GM23338 (cell line): ENCODE data around the gene CTNNA2. TPM values are rescaled to one million over a fixed set of nuclear protein-coding genes. Genes with fewer than 3 reads are reported as not detected.

ENCODE experiments used
- ATAC-seq: fragments of 200-7000 bp; cut with Tn5 transposase; 3 replicates; pipeline ENCODE4 v1.9.1; 2020
- DNase-seq: peaks from one replicate; pipeline ENCODE4 v3.0.0-alpha.2; 2015; ENCODE audit warnings: low spot score
- H2AFZ ChIP-seq: fragments of 200-600 bp; sonication (generic); 2 replicates; pipeline ENCODE4 v1.8.0; 2016; ENCODE audit warnings: antibody characterized with exemption, mild to moderate bottlenecking, moderate library complexity
- H3F3A ChIP-seq: fragments of 200-600 bp; sonication (generic); replicated peaks from 2 replicates; pipeline ENCODE4 v1.8.0; 2017; ENCODE audit warnings: antibody characterized with exemption, mixed run types, low read depth
- H3K27ac ChIP-seq: fragments of 200-600 bp; sonication (generic); 2 replicates; pipeline ENCODE4 v1.6.1; 2016; ENCODE audit warnings: low read depth
- H3K27me3 ChIP-seq: fragments of 200-600 bp; sonication (generic); 2 replicates; pipeline ENCODE4 v1.8.0; 2016; ENCODE audit warnings: mild to moderate bottlenecking, mixed run types, moderate library complexity; ENCODE audit not compliant: insufficient read depth
- H3K36me3 ChIP-seq: fragments of 200-600 bp; sonication (generic); 2 replicates; pipeline ENCODE4 v1.8.0; 2016; ENCODE audit warnings: mild to moderate bottlenecking; ENCODE audit not compliant: insufficient read depth
- H3K4me1 ChIP-seq: fragments of 200-600 bp; sonication (generic); 2 replicates; pipeline ENCODE4 v1.8.0; 2016; ENCODE audit warnings: mild to moderate bottlenecking, moderate library complexity; ENCODE audit not compliant: insufficient read depth
- H3K4me2 ChIP-seq: fragments of 200-600 bp; sonication (generic); 2 replicates; pipeline ENCODE4 v1.7.1; 2017; ENCODE audit warnings: mixed run types
- H3K4me3 ChIP-seq: fragments of 200-600 bp; sonication (generic); 2 replicates; pipeline ENCODE4 v1.6.1; 2016; ENCODE audit warnings: mixed run types
- H3K79me2 ChIP-seq: fragments of 200-600 bp; sonication (generic); replicated peaks from 2 replicates; pipeline ENCODE4 v1.8.0; 2017; ENCODE audit warnings: mild to moderate bottlenecking; ENCODE audit not compliant: insufficient read depth
- H3K9me2 ChIP-seq: fragments of 200-600 bp; sonication (generic); 2 replicates; pipeline ENCODE4 v1.8.0; 2017; ENCODE audit not compliant: insufficient read depth
- H4K20me1 ChIP-seq: fragments of 200-600 bp; sonication (generic); replicated peaks from 2 replicates; pipeline ENCODE4 v1.8.0; 2017; ENCODE audit warnings: mild to moderate bottlenecking; ENCODE audit not compliant: insufficient read depth
- H3K27ac Mint-ChIP-seq: 2 replicates; pipeline ENCODE4 v1.8.0; 2020; ENCODE audit warnings: inconsistent platforms, mild to moderate bottlenecking, moderate library complexity, mixed read lengths
- H3K27me3 Mint-ChIP-seq: 3 replicates; pipeline ENCODE4 v1.8.0; 2022; ENCODE audit warnings: low read depth, mild to moderate bottlenecking, moderate library complexity, mixed read lengths, inconsistent platforms; ENCODE audit not compliant: insufficient read depth, poor library complexity
- H3K36me3 Mint-ChIP-seq: 3 replicates; pipeline ENCODE4 v1.8.0; 2021; ENCODE audit warnings: low read depth, mild to moderate bottlenecking, inconsistent platforms, moderate library complexity, mixed read lengths
- H3K4me1 Mint-ChIP-seq: 3 replicates; pipeline ENCODE4 v1.8.0; 2020; ENCODE audit warnings: mild to moderate bottlenecking, inconsistent platforms, mixed read lengths
- H3K4me3 Mint-ChIP-seq: 3 replicates; pipeline ENCODE4 v1.8.0; 2021; ENCODE audit warnings: moderate library complexity, mild to moderate bottlenecking, inconsistent platforms, mixed read lengths
- H3K9me3 Mint-ChIP-seq: 3 replicates; pipeline ENCODE4 v1.8.0; 2020; ENCODE audit warnings: moderate library complexity, mild to moderate bottlenecking, inconsistent platforms, mixed read lengths
- CTCF ChIP-seq, 2 experiments: fragments of 200-600 bp in 1 of 2; sonication (generic) in 1 of 2; conservative IDR thresholded peaks; 2 replicates each; pipeline versions ENCODE4 v1.5.1 to v1.6.1; 2016 to 2017; ENCODE audit warnings: antibody characterized with exemption in 2 of 2, low read depth in 2 of 2, mild to moderate bottlenecking in 2 of 2, moderate library complexity in 1 of 2
- ETS1 ChIP-seq: IDR thresholded peaks from 2 replicates; pipeline ENCODE4 v1.6.1; 2016; ENCODE audit warnings: antibody characterized with exemption
- EZH2 ChIP-seq: fragments of 200-600 bp; sonication (generic); IDR thresholded peaks from one replicate; pipeline ENCODE4 v1.8.0; 2017; ENCODE audit warnings: antibody characterized with exemption, mild to moderate bottlenecking, low read depth; ENCODE audit not compliant: unreplicated experiment
- EZH2phosphoT487 ChIP-seq: fragments of 200-600 bp; sonication (generic); IDR thresholded peaks from one replicate; pipeline ENCODE4 v1.8.1; 2018; ENCODE audit warnings: antibody characterized with exemption; ENCODE audit not compliant: unreplicated experiment
- JUNB ChIP-seq: IDR thresholded peaks from one replicate; pipeline ENCODE4 v1.6.1; 2016; ENCODE audit warnings: antibody characterized with exemption; ENCODE audit not compliant: unreplicated experiment
- REST ChIP-seq: IDR thresholded peaks from one replicate; pipeline ENCODE4 v1.6.1; 2018; ENCODE audit warnings: antibody characterized with exemption; ENCODE audit not compliant: unreplicated experiment
- STAT1 ChIP-seq: IDR thresholded peaks from one replicate; pipeline ENCODE4 v1.6.1; 2016; ENCODE audit warnings: antibody characterized with exemption; ENCODE audit not compliant: unreplicated experiment
- ZNF331 ChIP-seq: fragments of 250-450 bp; sonication (Bioruptor Pico); IDR thresholded peaks from 2 replicates; pipeline ENCODE4 v1.5.0; 2020; ENCODE audit warnings: low read depth, mild to moderate bottlenecking, moderate library complexity
- ZNF462 ChIP-seq: fragments of 250-450 bp; sonication (Bioruptor Pico); IDR thresholded peaks from 2 replicates; pipeline ENCODE4 v1.5.0; 2020; ENCODE audit warnings: mild to moderate bottlenecking, moderate library complexity
- polyA plus RNA-seq: library from polyadenylated mRNA; unstranded; fragments of >200 nt; fragmentation: Nextera tagmentation; extraction: Ambion mirVana; gene quantifications from 2 replicates; pipeline ENCODE4 v1.2.1, GENCODE V29; 2016
- total RNA-seq: library from RNA; depleted of rRNA; stranded (reverse); fragments of >200 nt; shearing (Covaris generic); gene quantifications from 2 replicates; pipeline ENCODE4 v1.2.3, GENCODE V29; 2014

Gene CTNNA2
- total and polyA plus RNA-seq, 2 experiments from 2014 or later, result 6.4 to 15.6 TPM

- H4K20me1 ChIP-seq, result no peaks in the 10 kb centered on the region
- no peak overlapping the region for H3K27ac ChIP-seq
- Mint-ChIP-seq H3K9me3 (no peaks in the 10 kb centered on the region), H3K36me3 (no peaks in the 10 kb centered on the region), H3K27me3 (no peaks in the 10 kb centered on the region), H3K4me1 (peaks cover 4% of the 10 kb centered on the region; the same call in 2 of the 3 replicates), H3K27ac (no peak overlapping the region; the same call in 1 of the 2 replicates), H3K4me3 (no peak overlapping the region)
- H3F3A ChIP-seq, result no peaks in the 10 kb centered on the region
- H3K4me2 ChIP-seq, result no peak overlapping the region
- no peak overlapping the region for H2AFZ ChIP-seq
- H3K9me2 ChIP-seq, result no peaks in the 10 kb centered on the region
- H3K27me3 ChIP-seq, result no peaks in the 10 kb centered on the region
- 0 out of 2 replicates have a peak, but pooled peaks cover 6% of the 10 kb centered on the region for H3K4me1 ChIP-seq
- H3K36me3 ChIP-seq, result no peaks in the 10 kb centered on the region
- no peaks in the 10 kb centered on the region for H3K79me2 ChIP-seq
- DNase-seq (peak; percentile 40), ATAC-seq (peak; percentile 83)
- H3K4me3 ChIP-seq, result no peak overlapping the region
- TF ChIP-seq JUNB (no peak), CTCF (conservative IDR thresholded peaks at IDR 0.05; ENCODE audit: low read depth in 2 of 2) (no peak), EZH2 (no peak), REST (no peak), ZNF331 (CRISPR knock-in tag) (no peak), ETS1 (no peak), STAT1 (no peak)
Measured at GRCh38 chr2:80670763-80671162, 1157.9 kb downstream of the CTNNA2 start.

- peak; percentile 73 for ATAC-seq
- Histone ChIP-seq H3K9me2 (peaks cover 6% of the 10 kb centered on the region), H3K79me2 (no peaks in the 10 kb centered on the region), H3K36me3 (no peaks in the 10 kb centered on the region), H3K4me3 (no peak overlapping the region), H3K27ac (no peak overlapping the region), H3K4me2 (0 out of 2 replicates have a peak overlapping the region, but pooled peaks have one; percentile 9), H2AFZ (no peak overlapping the region), H4K20me1 (no peaks in the 10 kb centered on the region), H3K27me3 (no peaks in the 10 kb centered on the region), H3K4me1 (0 out of 2 replicates have a peak, but pooled peaks cover 3% of the 10 kb centered on the region), H3F3A (no peaks in the 10 kb centered on the region)
- Mint-ChIP-seq H3K27ac (no peak overlapping the region), H3K4me1 (peaks cover 6% of the 10 kb centered on the region; the same call in 2 of the 3 replicates), H3K9me3 (peaks cover 4% of the 10 kb centered on the region; the same call in 1 of the 3 replicates), H3K4me3 (no peak overlapping the region), H3K36me3 (no peaks in the 10 kb centered on the region; the same call in 2 of the 3 replicates), H3K27me3 (peaks cover 3% of the 10 kb centered on the region)
- DNase-seq, result peak; percentile 17
- 0 out of 2 replicates have a peak, but pooled peaks have one; percentile 18 for TF ChIP-seq ZNF462 (CRISPR knock-in tag)
- no peak for TF ChIP-seq EZH2phosphoT487
Measured at GRCh38 chr2:80687524-80687923, 1174.7 kb downstream of the CTNNA2 start.
